ACHN (cell line): ENCODE data around the gene IZUMO4.
"Not testable (repeated sequence)": the region's sequence is repeated elsewhere in the genome, so short reads cannot be mapped to it uniquely, and the experiment has no call there.

Experiments used
- DNase-seq: peaks from one replicate; pipeline ENCODE4 v3.0.0-alpha.2; 2015
- in situ Hi-C: cut with HindIII; loops from 2 replicates; pipeline ENCODE4 v1.10.0; 2017; ENCODE audit warnings: low sequenced_read_pairs, low pct_ligation_motif_present, low pct_unique_long_range_greater_than_20kb

IZUMO4 gene

DNA sequence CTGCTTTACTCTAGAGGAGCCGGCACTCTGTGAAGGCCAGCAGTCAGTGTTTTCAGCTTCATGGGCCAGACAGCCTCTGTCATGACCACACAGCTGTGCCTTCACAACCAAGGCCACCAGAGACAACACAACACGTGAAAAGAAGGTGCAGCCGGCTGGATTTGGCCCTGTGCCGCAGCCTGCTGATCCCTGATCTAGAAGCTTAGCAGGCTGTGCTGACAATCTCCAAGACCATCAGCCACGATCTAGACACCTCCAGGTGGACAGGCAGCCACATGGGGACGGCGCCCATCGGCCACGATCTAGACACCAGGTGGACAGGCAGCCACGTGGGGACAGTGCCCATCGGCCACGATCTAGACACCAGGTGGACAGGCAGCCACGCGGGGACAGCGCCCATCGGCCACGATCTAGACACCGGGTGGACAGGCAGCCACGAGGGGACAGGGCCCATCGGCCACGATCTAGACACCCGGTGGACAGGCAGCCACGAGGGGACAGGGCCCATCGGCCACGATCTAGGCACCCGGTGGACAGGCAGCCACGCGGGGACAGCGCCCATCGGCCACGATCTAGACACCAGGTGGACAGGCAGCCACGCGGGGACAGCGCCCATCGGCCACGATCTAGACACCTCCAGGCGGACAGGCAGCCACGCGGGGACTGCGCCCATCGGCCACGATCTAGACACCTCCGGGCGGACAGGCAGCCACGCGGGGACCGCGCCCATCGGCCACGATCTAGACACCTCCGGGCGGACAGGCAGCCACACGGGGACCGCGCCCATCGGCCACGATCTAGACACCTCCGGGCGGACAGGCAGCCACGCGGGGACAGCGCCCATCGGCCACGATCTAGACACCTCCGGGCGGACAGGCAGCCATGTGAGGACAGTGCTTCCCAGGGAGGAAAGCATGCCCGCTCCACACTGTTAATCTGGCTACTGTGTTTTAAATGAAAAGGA is 34.6 kb downstream of the IZUMO4 start:
- in situ Hi-C loops, DNase-seq: not testable (repeated sequence)

DNA sequence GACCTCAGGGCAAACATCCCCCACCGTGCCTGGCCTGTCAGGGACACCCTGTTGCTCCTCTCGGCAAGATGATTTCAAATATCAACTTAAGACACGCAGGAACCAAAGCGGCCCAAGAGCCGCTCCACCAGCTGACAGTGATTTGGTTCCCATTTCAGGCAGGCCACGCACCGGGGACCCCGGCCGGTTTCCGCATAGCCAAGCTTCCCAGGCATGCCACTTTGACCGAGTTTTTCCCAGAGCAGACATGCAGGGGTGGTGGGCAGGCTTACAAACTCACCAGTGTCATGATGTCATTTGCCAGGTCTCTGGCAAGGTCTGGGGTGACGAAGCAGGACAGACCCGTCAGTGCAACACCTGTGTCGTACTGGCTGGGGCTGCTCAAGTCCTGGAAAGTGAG is 35.5 kb downstream of the IZUMO4 start:
- no peak for DNase-seq
- in situ Hi-C loops = no loop called here

DNA sequence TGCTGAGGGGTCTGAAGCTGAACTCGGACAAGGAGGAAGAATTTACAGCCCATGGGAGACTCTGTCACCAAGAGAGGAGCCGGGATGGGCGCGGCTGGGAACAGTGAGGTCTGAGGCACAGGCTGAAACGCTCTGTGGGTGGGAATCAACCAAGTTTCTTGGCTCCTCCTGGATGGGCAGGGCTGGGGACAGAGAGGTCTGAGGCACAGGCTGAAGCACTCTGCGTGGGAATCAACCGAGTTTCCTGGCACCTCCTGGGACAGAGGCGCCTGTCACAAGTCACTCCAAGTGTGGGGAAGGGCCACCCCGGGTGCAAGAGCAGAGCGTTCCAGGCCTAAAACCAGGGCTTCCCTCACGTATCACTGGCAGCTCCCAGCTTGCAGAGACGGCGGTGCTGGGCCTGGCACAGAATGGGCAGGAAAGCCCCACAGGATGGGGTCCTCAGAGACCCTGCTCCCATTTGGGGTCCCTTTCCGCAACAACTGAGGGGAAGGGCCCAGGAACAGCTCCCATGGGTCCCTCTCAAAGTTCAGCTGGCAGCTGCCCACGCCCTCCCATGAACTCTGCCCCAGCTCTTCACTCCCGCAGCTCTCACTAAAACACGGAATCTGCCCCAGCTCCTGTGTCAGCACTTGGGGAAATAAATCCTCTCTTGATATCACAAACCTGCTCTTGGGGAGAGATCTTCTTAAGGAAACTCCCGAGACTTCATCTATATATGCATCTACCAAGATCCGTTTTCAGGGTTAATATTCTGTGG is 36.2 kb downstream of the IZUMO4 start:
- no peak for DNase-seq
- in situ Hi-C loops = no loop called here

DNA sequence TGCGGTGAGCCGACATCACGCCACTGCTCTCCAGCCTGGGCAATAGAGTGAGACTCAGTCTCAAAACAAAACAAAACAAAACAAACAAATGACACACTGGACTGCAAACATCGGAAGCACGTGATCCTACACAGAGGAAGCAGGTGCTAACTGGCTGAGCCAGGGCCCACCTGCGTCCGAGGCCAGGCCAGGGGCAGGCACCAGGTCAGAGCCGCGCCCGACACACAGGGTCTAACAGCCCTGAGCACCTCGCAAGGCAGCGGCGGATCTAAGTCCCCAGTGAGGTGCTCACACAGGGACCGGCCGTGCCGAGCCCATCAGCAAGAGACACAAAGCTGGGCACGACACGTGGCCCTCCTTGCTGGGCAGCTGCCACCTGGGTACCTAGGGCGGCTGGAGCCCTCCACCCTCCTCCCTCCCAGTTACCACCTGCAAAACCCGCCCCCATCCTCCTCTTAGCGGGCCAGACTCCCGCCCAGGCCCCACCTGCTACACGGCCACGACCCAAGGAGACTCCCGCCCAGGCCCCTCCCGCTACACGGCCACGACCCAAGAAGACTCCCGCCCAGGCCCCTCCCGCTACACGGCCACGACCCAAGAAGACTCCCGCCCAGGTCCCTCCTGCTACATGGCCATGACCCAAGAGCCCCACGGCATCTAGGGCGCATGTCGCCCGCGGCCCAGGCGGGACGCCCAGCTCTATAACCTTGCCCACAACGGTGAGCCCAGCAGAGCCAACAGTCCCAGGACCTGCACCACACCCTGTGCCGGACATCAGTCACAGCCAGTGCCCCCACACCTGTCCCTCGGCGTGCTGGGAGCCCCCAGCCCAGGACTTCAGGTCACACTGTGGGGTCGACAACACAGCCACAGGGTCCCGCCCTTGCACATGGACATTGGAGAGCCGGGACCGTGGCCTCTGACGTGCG is 39.0 kb downstream of the IZUMO4 start:
- no peak for DNase-seq
- in situ Hi-C loops = no loop called here

DNA sequence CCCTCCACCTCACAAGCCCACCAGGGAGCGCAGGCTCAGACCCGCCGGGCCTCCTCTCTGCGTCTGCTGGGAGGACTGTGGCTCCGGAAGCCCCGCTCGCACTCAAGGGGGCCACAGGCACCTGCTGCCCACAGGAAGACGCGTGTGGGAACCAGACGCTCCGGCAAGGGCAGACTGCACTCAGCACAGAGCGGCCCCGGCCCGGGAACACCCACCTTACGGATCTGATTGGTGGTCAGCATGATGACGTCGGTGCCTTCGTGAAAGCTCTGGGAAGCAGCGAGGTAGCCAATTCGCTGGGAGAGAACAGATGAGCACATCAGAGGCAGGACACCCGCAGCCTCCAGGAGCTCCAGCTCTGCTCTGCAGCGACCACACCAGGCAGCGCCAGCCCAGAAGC is 40.1 kb downstream of the IZUMO4 start:
- in situ Hi-C loops = no loop called here
- no peak for DNase-seq

DNA sequence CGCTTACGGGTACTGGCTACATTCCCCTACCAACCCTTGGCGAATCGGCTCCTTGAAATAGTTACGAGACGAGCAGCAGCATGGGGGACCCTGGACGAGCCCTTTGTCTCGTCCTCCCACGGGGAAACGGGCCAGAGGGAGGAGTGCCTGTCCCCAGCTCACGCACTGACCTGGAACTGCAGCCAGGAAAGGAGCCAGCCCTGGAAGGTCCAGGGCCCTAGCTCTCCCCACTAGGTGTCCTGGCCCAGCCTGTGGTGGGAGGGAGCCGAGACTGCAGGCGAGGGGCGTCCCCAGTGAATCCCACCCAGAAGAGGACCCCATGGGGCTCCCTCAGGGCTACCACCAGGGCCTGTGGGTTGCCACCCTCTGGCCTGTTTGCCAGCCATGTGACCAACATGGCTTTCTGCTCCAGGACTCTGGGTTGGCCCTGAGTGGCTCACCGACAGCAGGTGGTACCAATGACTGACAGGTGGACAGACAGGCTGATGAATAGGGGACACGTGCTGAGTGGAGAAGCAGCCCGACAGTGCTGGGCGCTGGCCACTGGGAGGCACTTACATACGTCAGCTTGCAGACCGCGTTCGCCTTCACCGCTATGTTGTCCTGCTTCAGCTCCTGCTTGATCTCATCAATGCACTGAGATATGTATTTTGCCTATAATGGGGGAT is 41.5 kb downstream of the IZUMO4 start:
- in situ Hi-C loops = no loop called here
- DNase-seq = no peak

DNA sequence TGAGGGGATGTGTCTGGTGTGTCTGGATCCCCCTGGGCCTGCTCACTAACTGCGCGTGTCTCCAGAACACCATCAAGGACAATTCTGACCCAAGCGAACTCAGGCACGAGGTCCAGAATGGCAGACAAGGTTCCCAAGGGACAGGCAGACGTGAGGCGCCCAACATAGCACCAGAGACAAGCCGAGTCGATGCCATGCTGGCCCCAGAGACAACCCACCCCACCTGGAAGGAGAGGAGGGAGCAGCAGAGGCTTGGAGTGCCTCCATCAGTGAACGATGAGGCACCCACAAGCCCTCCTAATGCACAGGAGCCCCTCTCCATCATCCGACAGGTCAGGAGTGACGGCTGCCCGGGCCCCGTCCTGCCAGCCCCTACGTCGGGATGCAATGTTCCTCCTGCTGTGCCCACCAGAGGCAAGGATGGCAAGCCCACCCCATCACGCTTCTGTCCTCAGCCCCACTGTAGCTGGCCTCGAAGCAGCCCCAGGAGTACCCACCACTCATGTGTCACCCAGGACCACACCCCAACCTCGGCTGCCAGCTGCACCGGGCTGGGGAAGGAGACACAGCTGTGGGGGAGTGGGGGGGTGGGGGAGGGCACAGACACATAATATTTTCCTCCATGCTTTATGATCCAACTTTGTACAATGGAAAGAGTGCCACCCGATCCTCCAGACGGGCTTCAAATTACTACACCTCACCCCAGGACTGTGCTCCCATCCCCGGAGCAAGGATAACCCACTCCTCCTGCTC is 42.8 kb downstream of the IZUMO4 start:
- DNase-seq = no peak
- in situ Hi-C loops = no loop called here

DNA sequence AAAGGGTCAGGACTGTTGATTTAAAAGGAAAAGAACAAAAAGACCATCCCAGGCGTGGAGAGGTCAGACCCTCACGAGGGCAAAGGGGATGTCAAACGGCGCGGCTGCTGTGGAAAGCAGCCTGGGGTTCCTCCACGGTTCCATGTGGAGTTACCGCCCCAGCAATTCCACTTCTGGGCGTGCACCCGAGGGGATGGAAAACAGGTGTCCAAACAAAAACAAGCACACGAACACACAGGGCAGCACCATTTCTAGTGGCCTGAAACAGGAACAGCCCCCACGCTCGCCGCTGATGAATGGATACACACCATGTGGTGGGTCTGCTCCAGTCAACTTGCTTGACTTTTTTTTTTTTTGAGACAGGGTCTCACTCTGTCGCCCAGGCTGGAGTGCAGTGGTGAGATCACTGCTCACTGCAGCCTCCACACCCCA is 43.4 kb downstream of the IZUMO4 start:
- DNase-seq = no peak
- in situ Hi-C loops = no loop called here

DNA sequence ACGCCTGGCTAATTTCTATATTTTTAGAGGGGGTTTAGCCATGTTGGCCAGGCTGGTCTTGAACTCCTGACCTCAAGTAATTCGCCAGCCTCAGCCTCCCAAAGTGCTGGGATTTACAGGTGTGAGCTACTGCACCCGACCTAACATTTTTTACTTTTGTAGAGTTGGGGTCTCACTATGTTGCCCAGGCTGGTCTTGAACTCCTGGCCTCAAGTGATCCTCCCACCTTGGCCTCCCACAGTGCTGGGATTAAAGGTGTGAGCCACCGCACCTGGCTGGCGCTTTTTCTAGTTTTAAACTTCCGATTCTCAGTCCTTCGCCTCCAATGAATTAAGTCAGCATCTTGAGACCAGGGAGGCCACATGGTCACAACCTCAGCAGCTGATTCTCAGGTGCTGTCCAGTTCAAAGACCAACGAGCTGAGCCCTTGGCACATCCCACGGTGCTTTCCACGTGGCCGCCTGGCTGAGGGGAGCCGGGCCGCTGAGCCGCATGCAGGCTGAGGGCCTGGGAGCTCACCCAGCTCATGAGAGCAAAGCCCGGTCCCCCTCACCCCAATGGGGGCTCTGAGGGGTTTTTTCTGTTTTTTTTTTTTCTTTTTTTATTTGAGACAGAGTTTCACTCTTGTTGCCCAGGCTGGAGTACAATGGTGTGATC is 45.6 kb downstream of the IZUMO4 start:
- in situ Hi-C loops = no loop called here
- no peak for DNase-seq

DNA sequence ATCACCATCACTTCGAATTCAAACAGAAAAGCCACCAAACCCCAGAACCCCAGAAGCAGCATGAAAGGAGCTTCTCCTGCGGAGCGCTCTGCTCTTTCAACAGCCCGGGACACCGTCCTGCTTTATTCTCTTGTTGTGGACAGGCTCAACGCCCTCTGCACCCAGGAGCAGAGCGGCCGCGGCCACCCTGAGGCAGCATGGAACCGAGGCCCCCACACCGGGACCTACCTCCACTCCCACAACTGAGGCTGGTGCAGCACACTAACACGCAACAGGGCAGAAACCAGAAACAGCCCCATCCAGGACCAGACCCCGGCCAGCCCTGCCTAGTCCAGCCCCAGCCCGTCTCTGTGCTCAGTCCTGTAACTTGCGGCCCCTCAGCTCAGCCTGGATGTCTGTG is 47.5 kb downstream of the IZUMO4 start:
- DNase-seq = no peak
- in situ Hi-C loops = no loop called here

DNA sequence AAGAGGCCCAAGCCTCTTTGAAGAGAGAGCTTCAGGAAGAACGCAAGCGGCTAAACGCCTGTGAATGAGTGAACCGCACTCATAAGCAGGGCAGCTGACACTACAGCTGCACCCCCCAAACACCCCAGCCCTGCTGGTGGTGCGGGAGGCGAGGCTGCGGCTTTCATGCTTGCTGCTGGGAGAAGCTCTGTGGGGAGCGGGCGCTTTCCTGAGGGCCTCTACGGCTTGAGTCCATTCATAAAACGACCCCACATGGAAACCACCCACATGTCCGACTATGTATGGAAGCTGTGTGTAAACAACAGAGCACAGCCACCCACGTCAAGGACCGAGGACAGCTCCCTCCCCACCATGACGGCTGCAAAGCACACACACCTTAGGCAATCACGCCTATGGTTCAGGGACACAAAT is 49.1 kb downstream of the IZUMO4 start:
- DNase-seq = no peak
- in situ Hi-C loops = no loop called here

DNA sequence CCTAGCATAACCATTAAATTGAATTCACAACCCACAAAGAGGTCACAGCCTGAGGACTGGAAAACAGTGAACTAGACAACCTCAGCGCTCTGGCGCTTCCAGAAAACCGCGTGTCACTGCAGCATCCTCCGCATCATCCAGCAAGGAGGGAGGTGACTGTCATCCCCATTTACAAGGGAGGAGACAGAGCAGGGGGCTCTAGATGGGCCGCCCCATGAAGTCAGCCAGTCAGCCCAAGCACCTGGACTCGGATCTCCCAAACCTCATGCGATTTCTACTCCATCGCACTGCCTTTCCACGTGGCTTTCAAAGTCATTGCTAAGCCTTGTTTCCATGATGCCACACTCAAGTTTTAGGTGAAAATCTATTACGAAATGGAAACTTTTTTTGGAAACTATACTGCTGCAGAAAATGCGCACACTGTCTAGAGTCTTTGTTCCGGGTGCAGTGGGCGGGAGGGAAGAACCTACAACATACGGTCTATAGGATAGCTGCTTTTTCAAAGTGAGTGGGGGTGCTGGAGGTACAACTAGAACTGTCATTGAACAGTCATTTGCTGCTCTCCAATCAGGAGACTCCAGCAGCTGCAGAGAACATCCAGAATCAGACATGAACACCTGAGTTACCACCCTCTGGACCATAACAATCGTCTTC is 51.9 kb downstream of the IZUMO4 start:
- DNase-seq = no peak
- in situ Hi-C loops = no loop called here
